HL-60 (cell line): ENCODE measurements around the gene NFIA.

ENCODE experiments used
- GABPA ChIP-seq: IDR thresholded peaks from 2 replicates; pipeline ENCODE4 v1.6.1; 2012; ENCODE audit warnings: low read depth
- REST ChIP-seq: IDR thresholded peaks from 2 replicates; pipeline ENCODE4 v1.6.1; 2012; ENCODE audit warnings: low read depth; ENCODE audit not compliant: insufficient replicate concordance

- TF ChIP-seq REST (no peak), GABPA (no peak)
Measured at GRCh38 chr1:61250933-61251332, 168.6 kb downstream of the NFIA start.
